EL (cell line): ENCODE results near the gene TMEM37.
"Not testable (repeated sequence)": the region's sequence is repeated elsewhere in the genome, so short reads cannot be mapped to it uniquely, and the experiment has no call there.

Experiments used
- DNase-seq: peaks from one replicate; pipeline ENCODE4 v3.0.0-alpha.2; 2016

Gene TMEM37

GRCh38 chr2:119431155-119431975 is at the start of gene TMEM37:
Gene TMEM37, plus strand, starts transcription at chr2:119431854. Its CDS starts 50 bp downstream, at chr2:119431904.
- DNase-seq: peak; percentile 66

GRCh38 chr2:119383410-119384140 is 48.1 kb upstream of the TMEM37 start:
- DNase-seq: no peak

- DNase-seq: no peak
These were observed 46.7 kb upstream of the TMEM37 start for GRCh38 chr2:119384971-119385370.

- DNase-seq: no peak
These were observed 46.2 kb upstream of the TMEM37 start for GRCh38 chr2:119385466-119385865.

- peak; percentile 34 for DNase-seq
These were observed 44.1 kb upstream of the TMEM37 start for GRCh38 chr2:119387381-119388129.

GRCh38 chr2:119389615-119390306 is 41.9 kb upstream of the TMEM37 start:
- peak; percentile 56 for DNase-seq

- DNase-seq: no peak
These were observed 37.5 kb upstream of the TMEM37 start for GRCh38 chr2:119393971-119394748.

- DNase-seq: no peak
These were observed 34.5 kb upstream of the TMEM37 start for GRCh38 chr2:119397196-119397595.

GRCh38 chr2:119402106-119402505 is 29.5 kb upstream of the TMEM37 start:
- DNase-seq: no peak

- DNase-seq: no peak
These were observed 28.8 kb upstream of the TMEM37 start for GRCh38 chr2:119402645-119403560.

- not testable (repeated sequence) for DNase-seq
These were observed 28.0 kb upstream of the TMEM37 start for GRCh38 chr2:119403618-119404017.

GRCh38 chr2:119405151-119405550 is 26.5 kb upstream of the TMEM37 start:
- DNase-seq: no peak

- DNase-seq: peak; percentile 49
These were observed 24.0 kb upstream of the TMEM37 start for GRCh38 chr2:119407430-119408220.

- no peak for DNase-seq
These were observed 23.4 kb upstream of the TMEM37 start for GRCh38 chr2:119408221-119408619.

GRCh38 chr2:119409506-119409905 is 22.1 kb upstream of the TMEM37 start:
- no peak for DNase-seq

- no peak for DNase-seq
These were observed 16.8 kb upstream of the TMEM37 start for GRCh38 chr2:119414894-119415293.

- DNase-seq: no peak
These were observed 16.0 kb upstream of the TMEM37 start for GRCh38 chr2:119415630-119416029.

GRCh38 chr2:119416299-119416923 is 15.2 kb upstream of the TMEM37 start:
- no peak for DNase-seq

GRCh38 chr2:119417908-119418307 is 13.7 kb upstream of the TMEM37 start:
- DNase-seq: no peak
